Measurements from ENCODE around the gene AACS. TPM values are rescaled to one million over a fixed set of nuclear protein-coding genes. Genes with fewer than 3 reads are reported as not detected.

The AACS gene
- total and polyA plus RNA-seq, 2 donors (not counting 1 experiment from before 2014, with no cell fraction given) = 6.1 to 20.8 TPM

DNA sequence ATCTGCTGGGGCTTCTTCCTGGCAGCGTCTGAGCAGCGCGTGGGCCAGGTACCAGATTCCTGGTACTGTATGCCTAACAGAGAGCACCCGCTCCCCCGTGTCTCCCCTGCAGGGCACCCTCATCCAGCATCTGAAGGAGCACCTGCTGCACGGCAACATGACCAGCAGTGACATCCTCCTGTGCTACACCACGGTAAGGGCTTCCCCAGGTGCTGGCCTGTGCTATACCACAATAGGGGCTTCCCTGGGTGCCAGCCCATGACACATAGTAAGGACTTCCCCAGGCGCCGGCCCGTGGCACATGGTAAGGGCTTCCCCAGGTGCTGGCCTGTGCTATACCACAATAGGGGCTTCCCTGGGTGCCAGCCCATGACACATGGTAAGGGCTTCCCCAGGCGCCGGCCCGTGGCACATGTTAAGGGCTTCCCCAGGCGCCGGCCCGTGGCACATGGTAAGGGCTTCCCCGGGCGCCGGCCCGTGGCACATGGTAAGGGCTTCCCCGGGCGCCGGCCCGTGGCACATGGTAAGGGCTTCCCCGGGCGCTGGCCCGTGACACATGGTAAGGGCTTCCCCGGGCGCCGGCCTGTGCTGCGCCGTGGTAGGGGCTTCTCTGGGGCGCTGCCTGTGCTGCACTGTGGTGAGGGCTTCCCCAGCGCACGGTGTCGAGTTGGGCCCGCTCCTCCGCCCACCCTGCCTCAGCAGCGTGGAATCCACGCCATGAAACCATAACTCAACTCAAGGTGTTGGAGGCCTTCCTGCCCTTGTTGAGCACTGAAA lies 49.3 kb downstream of the AACS start:
- WGBS (ENCODE audit: insufficient coverage) = 79% methylated on average over 35 of the region's 40 CpGs
- no peak overlapping the region for H3K4me3 Mint-ChIP-seq
- H4K20me1 ChIP-seq (ENCODE audit: control insufficient read depth, insufficient read depth, low read length, poor library complexity, severe bottlenecking) = no peaks in the 10 kb centered on the region
- H3K4me3 ChIP-seq (ENCODE audit: control extremely low read depth in 1 of 5, extremely low read depth in 1 of 5, insufficient read depth in 1 of 5, low read depth in 2 of 5, low read length in 4 of 5) = no peak overlapping the region
- peaks cover 0 to 5% (median 0%) of the 10 kb centered on the region in 3 donors for H3K9me3 ChIP-seq (ENCODE audit: control extremely low read depth in 1 of 3, control insufficient read depth in 2 of 3, insufficient read depth in 1 of 3, low read length in 2 of 3)
- peaks cover 1 to 8% of the 10 kb centered on the region in 2 experiments for H3K36me3 ChIP-seq (replicated peaks in 1 of 2; ENCODE audit: control extremely low read depth in 1 of 2, control insufficient read depth in 1 of 2, extremely low read depth in 1 of 2, insufficient read depth in 2 of 2, low read length in 1 of 2)
- intact Hi-C loops (cut with micrococcal nuclease) = no loop called here
- TF ChIP-seq, protein P1, sequence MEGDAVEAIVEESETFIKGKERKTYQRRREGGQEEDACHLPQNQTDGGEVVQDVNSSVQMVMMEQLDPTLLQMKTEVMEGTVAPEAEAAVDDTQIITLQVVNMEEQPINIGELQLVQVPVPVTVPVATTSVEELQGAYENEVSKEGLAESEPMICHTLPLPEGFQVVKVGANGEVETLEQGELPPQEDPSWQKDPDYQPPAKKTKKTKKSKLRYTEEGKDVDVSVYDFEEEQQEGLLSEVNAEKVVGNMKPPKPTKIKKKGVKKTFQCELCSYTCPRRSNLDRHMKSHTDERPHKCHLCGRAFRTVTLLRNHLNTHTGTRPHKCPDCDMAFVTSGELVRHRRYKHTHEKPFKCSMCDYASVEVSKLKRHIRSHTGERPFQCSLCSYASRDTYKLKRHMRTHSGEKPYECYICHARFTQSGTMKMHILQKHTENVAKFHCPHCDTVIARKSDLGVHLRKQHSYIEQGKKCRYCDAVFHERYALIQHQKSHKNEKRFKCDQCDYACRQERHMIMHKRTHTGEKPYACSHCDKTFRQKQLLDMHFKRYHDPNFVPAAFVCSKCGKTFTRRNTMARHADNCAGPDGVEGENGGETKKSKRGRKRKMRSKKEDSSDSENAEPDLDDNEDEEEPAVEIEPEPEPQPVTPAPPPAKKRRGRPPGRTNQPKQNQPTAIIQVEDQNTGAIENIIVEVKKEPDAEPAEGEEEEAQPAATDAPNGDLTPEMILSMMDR (IDR thresholded peaks at IDR 0.05) = no peak
- TF ChIP-seq EZH2 (IDR thresholded peaks at IDR 0.05; ENCODE audit: borderline replicate concordance, insufficient read depth, low read depth, low read length, poor library complexity, severe bottlenecking) = no peak
- H3K9ac ChIP-seq (ENCODE audit: low read length) = no peak overlapping the region
- CTCF ChIA-PET = no interaction called here
- ATAC-seq (ENCODE audit: low read depth) (no peak), DNase-seq (peak; percentile 19)
- POLR2A ChIA-PET = no interaction called here
- H3K4me1 Mint-ChIP-seq = no peaks in the 10 kb centered on the region
- no peaks in the 10 kb centered on the region for H3K4me1 ChIP-seq (ENCODE audit: control insufficient read depth in 2 of 2, insufficient read depth in 2 of 2, low read length in 2 of 2)
- no peaks in the 10 kb centered on the region for H3K79me2 ChIP-seq (ENCODE audit: control insufficient read depth, insufficient read depth, low read length)
- H3K4me2 ChIP-seq (replicated peaks; ENCODE audit: low read depth, low read length, poor library complexity, severe bottlenecking) = no peak overlapping the region
- H3K27ac Mint-ChIP-seq = no peak overlapping the region
- no peak overlapping the region for H2AFZ ChIP-seq (ENCODE audit: insufficient read depth, low read depth, low read length, poor library complexity, severe bottlenecking)
- no peak overlapping the region for H3K27ac ChIP-seq (ENCODE audit: low read length in 2 of 2)
- no peaks in the 10 kb centered on the region for H3K9me3 Mint-ChIP-seq (ENCODE audit: insufficient read depth)
- H3K27me3 ChIP-seq (replicated peaks in 1 of 4; ENCODE audit: control extremely low read depth in 1 of 4, control insufficient read depth in 3 of 4, insufficient read depth in 4 of 4, low read length in 3 of 4) = no peaks in the 10 kb centered on the region
- no peaks in the 10 kb centered on the region for H3K27me3 Mint-ChIP-seq

DNA sequence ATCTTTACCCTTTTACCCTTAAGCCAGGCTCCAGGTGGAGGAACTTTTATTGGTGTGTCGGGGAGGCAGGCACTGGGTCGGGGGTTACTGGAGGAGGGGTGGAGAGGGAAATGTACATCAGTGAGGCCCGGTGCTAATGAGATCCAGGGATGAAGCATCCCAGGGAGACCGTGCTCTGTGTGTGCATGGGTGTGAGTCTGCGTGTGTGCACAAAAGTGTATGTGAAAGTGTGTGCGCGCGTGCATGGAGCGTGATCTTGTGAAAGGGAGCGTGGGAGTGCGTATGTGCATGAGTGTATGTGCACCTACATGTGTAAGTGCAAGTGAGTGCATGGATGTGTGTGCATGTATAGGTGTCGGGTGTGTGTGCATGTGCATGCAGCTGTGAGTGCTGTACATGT lies 55.3 kb downstream of the AACS start:
- no peak for DNase-seq
- Mint-ChIP-seq H3K27me3 (no peaks in the 10 kb centered on the region), H3K4me1 (no peaks in the 10 kb centered on the region), H3K4me3 (no peak overlapping the region), H3K9me3 (ENCODE audit: insufficient read depth) (no peaks in the 10 kb centered on the region), H3K27ac (no peak overlapping the region)
- Histone ChIP-seq H4K20me1 (ENCODE audit: control insufficient read depth, insufficient read depth, low read length, poor library complexity, severe bottlenecking) (no peaks in the 10 kb centered on the region), H3K79me2 (ENCODE audit: control insufficient read depth, insufficient read depth, low read length) (no peaks in the 10 kb centered on the region), H3K4me3 (ENCODE audit: control extremely low read depth in 1 of 5, extremely low read depth in 1 of 5, insufficient read depth in 1 of 5, low read depth in 2 of 5, low read length in 4 of 5) (no peak overlapping the region), H3K9ac (ENCODE audit: low read length) (no peak overlapping the region), H2AFZ (ENCODE audit: insufficient read depth, low read depth, low read length, poor library complexity, severe bottlenecking) (no peak overlapping the region), H3K4me1 (ENCODE audit: control insufficient read depth in 2 of 2, insufficient read depth in 2 of 2, low read length in 2 of 2) (no peaks in the 10 kb centered on the region), H3K27me3 (replicated peaks in 1 of 4; ENCODE audit: control extremely low read depth in 1 of 4, control insufficient read depth in 3 of 4, insufficient read depth in 4 of 4, low read length in 3 of 4) (no peaks in the 10 kb centered on the region), H3K27ac (ENCODE audit: low read length in 2 of 2) (no peak overlapping the region), H3K36me3 (replicated peaks in 1 of 2; ENCODE audit: control extremely low read depth in 1 of 2, control insufficient read depth in 1 of 2, extremely low read depth in 1 of 2, insufficient read depth in 2 of 2, low read length in 1 of 2) (peaks cover 1 to 8% of the 10 kb centered on the region in 2 experiments), H3K9me3 (ENCODE audit: control extremely low read depth in 1 of 3, control insufficient read depth in 2 of 3, insufficient read depth in 1 of 3, low read length in 2 of 3) (no peaks in the 10 kb centered on the region), H3K4me2 (replicated peaks; ENCODE audit: low read depth, low read length, poor library complexity, severe bottlenecking) (no peak overlapping the region)
- intact Hi-C loops (cut with micrococcal nuclease) = no loop called here
- 96% methylated on average over 12 of the region's 12 CpGs for WGBS (ENCODE audit: insufficient coverage)
- TF ChIP-seq, protein P1 (IDR thresholded peaks at IDR 0.05) = no peak
- TF ChIP-seq EZH2 (IDR thresholded peaks at IDR 0.05; ENCODE audit: borderline replicate concordance, insufficient read depth, low read depth, low read length, poor library complexity, severe bottlenecking) = no peak
- ChIA-PET CTCF (no interaction called here), POLR2A (no interaction called here)
- no peak for ATAC-seq (ENCODE audit: low read depth)
